ENCODE measurements around the gene ZNF282.
"Not testable (repeated sequence)": the region's sequence is repeated elsewhere in the genome, so short reads cannot be mapped to it uniquely, and the experiment has no call there.

ZNF282 gene

DNA sequence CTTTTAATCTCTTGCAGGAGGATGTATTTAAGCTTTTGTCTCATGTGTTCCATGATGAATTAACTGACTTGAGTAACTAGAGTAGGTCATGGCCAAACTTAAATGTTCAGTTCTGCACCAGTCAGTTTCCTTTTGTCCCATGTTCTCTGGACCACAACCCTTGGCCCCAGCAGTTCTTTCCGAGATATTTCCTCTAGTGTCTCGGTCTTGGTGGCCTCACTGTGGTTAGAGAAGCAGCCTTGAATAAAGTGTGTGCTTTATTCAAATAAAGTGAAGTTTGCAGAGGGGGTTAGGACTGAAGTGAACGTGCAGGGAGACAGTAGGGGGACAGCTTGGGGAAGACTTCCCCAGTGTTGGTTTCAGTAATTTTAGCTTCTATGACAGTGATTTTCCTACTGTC is 53.4 kb downstream of the ZNF282 start:
- CTCF ChIA-PET, result no interaction called here
- Histone ChIP-seq H3K9me3 (ENCODE audit: control insufficient read depth, insufficient read depth, low read depth, low read length) (no peaks in the 10 kb centered on the region), H3K36me3 (ENCODE audit: control insufficient read depth in 2 of 2, insufficient read depth in 1 of 2, low read length in 2 of 2) (peaks cover 3 to 42% of the 10 kb centered on the region in 2 experiments; a peak in 2 of 3 replicates), H3K27ac (ENCODE audit: extremely low read depth, low read depth, low read length) (no peak overlapping the region), H3K4me3 (ENCODE audit: low read depth, low read length) (no peak overlapping the region), H3K4me1 (ENCODE audit: control insufficient read depth, insufficient read depth, low read length) (no peaks in the 10 kb centered on the region)
- POLR2A ChIA-PET, result no interaction called here
- no peak for TF ChIP-seq ZNF621 (tag by site-specific recombination; IDR thresholded peaks at IDR 0.05)
- no peak for TF ChIP-seq ZNF510 (tag by site-specific recombination; IDR thresholded peaks at IDR 0.05; ENCODE audit: insufficient replicate concordance)
- no peak for TF ChIP-seq ZNF274 (IDR thresholded peaks at IDR 0.05; ENCODE audit: low read length)
- no peak for TF ChIP-seq ZNF274 (tag by site-specific recombination; IDR thresholded peaks at IDR 0.05; ENCODE audit: borderline replicate concordance)
- no peak for TF ChIP-seq ZEB2 (tag by site-specific recombination; IDR thresholded peaks at IDR 0.05)
- no peak for TF ChIP-seq ZNF610 (tag by site-specific recombination; IDR thresholded peaks at IDR 0.05; ENCODE audit: borderline replicate concordance)
- TF ChIP-seq ZNF394 (tag by site-specific recombination; IDR thresholded peaks at IDR 0.05; ENCODE audit: borderline replicate concordance), result no peak

DNA sequence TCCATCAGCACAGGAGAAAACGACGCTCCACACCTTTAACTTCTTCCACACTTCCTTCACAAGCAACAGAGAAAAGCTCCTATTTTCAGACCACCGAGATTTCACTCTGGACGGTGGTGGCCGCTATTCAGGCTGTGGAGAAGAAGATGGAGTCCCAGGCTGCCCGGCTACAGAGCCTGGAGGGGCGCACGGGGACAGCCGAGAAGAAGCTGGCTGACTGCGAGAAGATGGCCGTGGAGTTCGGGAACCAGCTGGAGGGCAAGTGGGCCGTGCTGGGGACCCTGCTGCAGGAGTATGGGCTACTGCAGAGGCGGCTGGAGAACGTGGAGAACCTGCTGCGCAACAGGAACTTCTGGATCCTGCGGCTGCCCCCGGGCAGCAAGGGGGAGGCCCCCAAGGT is 54.8 kb downstream of the ZNF282 start:
- H3K4me1 ChIP-seq (ENCODE audit: control insufficient read depth, insufficient read depth, low read length); H3K4me3 ChIP-seq (ENCODE audit: low read depth, low read length); POLR2A ChIA-PET; H3K9me3 ChIP-seq (ENCODE audit: control insufficient read depth, insufficient read depth, low read depth, low read length); H3K27ac ChIP-seq (ENCODE audit: extremely low read depth, low read depth, low read length): not testable (repeated sequence)
- CTCF ChIA-PET, result interaction anchor here (1.4 kb wide), 1 partner anchor 11 kb away, joined by 5 read pairs; no protein-coding TSS in a partner anchor
- H3K36me3 ChIP-seq (ENCODE audit: control insufficient read depth in 2 of 2, insufficient read depth in 1 of 2, low read length in 2 of 2), result peaks cover 3 to 56% of the 10 kb centered on the region in 2 experiments; a peak in 2 of 3 replicates

DNA sequence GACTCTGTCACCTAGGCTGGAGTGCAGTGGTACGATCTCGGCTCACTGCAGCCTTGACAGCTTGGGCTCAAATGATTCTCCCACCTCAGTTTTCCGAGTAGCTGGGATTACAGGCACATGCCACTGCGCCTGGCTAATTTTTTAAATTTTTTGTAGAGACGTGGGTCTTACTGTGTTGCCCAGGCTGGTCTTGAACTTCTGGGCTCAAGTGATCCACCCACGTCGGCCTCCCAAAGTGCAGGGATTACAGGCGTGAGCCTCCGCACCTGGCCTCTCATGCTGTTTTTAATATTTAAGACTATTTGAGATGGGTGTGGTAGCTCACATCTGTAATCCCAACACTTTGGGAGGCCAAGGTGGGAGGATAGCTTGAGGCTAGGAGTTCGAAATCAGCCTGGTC is 56.2 kb downstream of the ZNF282 start:
- POLR2A ChIA-PET, result interaction anchor here (0.7 kb wide), 2 partner anchors 9 to 11 kb away, joined by 3 to 6 read pairs; partner anchors contain the start of gene ZNF783
- CTCF ChIA-PET, result interaction anchor here (0.6 to 0.9 kb wide), 3 partner anchors 10 to 543 kb away, joined by 3 to 4 read pairs (median 4); no protein-coding TSS in a partner anchor
- not testable (repeated sequence) for H3K27ac ChIP-seq (ENCODE audit: extremely low read depth, low read depth, low read length); H3K4me3 ChIP-seq (ENCODE audit: low read depth, low read length); H3K4me1 ChIP-seq (ENCODE audit: control insufficient read depth, insufficient read depth, low read length); H3K9me3 ChIP-seq (ENCODE audit: control insufficient read depth, insufficient read depth, low read depth, low read length)
- peaks cover 3 to 70% of the 10 kb centered on the region in 2 experiments; a peak in 2 of 3 replicates for H3K36me3 ChIP-seq (ENCODE audit: control insufficient read depth in 2 of 2, insufficient read depth in 1 of 2, low read length in 2 of 2)

DNA sequence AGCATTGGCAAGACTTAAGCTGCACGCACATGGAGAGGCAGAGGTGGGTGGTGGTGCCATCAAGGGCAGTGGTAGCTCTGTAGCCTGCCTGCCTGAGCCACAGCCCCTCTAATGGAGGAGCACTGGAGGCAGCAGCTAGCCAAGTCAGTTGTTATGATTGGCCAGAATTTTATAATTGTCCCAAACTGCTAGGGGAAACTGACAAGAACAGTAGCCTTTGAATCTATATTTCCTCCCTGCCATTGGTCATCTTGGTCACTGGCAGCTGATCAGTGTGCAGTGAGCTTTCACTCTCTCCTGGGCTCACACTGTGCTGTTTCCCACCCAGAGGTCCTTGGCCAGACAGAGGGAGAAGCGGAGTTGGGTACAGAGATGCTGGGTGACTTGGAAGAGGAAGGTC is 57.0 kb downstream of the ZNF282 start:
- ChIA-PET POLR2A (no interaction called here), CTCF (interaction anchor here (0.6 to 1.6 kb wide), 3 partner anchors 9 to 63 kb away, joined by 4 to 5 read pairs (median 4); partner anchors contain the start of gene ZNF783)
- Histone ChIP-seq H3K9me3 (ENCODE audit: control insufficient read depth, insufficient read depth, low read depth, low read length) (no peaks in the 10 kb centered on the region), H3K4me1 (ENCODE audit: control insufficient read depth, insufficient read depth, low read length) (no peaks in the 10 kb centered on the region), H3K27ac (ENCODE audit: extremely low read depth, low read depth, low read length) (no peak overlapping the region), H3K4me3 (ENCODE audit: low read depth, low read length) (no peak overlapping the region), H3K36me3 (ENCODE audit: control insufficient read depth in 2 of 2, insufficient read depth in 1 of 2, low read length in 2 of 2) (peaks cover 3 to 76% of the 10 kb centered on the region in 2 experiments; a peak in 2 of 3 replicates)
- TF ChIP-seq ZNF37A (tag by site-specific recombination; IDR thresholded peaks at IDR 0.05) (no peak), ZNF677 (tag by site-specific recombination; IDR thresholded peaks at IDR 0.05) (peak; percentile 94)

DNA sequence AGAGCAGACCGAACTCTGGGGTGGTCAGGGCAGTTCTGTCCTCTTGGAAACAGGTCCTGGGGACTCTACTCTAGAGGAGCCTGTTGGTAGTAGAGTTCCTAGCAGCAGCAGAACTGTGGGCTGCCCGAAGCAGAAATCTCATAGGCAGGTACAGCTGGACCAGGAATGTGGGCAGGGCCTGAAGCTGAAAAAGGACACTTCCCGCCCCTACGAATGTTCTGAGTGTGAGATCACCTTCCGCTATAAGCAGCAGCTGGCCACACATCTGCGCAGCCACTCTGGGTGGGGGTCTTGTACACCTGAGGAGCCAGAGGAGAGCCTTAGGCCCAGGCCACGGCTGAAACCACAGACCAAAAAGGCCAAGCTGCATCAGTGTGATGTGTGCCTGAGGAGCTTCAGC is 58.3 kb downstream of the ZNF282 start:
- Histone ChIP-seq H3K9me3 (ENCODE audit: control insufficient read depth, insufficient read depth, low read depth, low read length) (no peaks in the 10 kb centered on the region), H3K4me3 (ENCODE audit: low read depth, low read length) (no peak overlapping the region), H3K27ac (ENCODE audit: extremely low read depth, low read depth, low read length) (no peak overlapping the region), H3K4me1 (ENCODE audit: control insufficient read depth, insufficient read depth, low read length) (no peaks in the 10 kb centered on the region), H3K36me3 (ENCODE audit: control insufficient read depth in 2 of 2, insufficient read depth in 1 of 2, low read length in 2 of 2) (peaks cover 3 to 72% of the 10 kb centered on the region in 2 experiments; a peak in 2 of 3 replicates)
- POLR2A ChIA-PET, result no interaction called here
- CTCF ChIA-PET, result interaction anchor here (1.6 kb wide), 1 partner anchor 9 kb away, joined by 4 read pairs; the partner anchor contains the start of gene ZNF783
- TF ChIP-seq ZNF629 (tag by site-specific recombination; IDR thresholded peaks at IDR 0.05) (no peak), ZNF558 (tag by site-specific recombination; IDR thresholded peaks at IDR 0.05) (no peak), GLIS1 (tag by site-specific recombination; IDR thresholded peaks at IDR 0.05) (no peak), ZNF239 (tag by site-specific recombination; IDR thresholded peaks at IDR 0.05) (no peak), ZNF140 (tag by site-specific recombination; IDR thresholded peaks at IDR 0.05) (no peak), ZFP3 (tag by site-specific recombination; IDR thresholded peaks at IDR 0.05; ENCODE audit: low read depth) (no peak), ZNF37A (tag by site-specific recombination; IDR thresholded peaks at IDR 0.05) (no peak), ZNF830 (tag by site-specific recombination; IDR thresholded peaks at IDR 0.05; ENCODE audit: low read depth) (no peak), ZNF223 (tag by site-specific recombination; IDR thresholded peaks at IDR 0.05) (no peak), ZNF174 (tag by site-specific recombination; IDR thresholded peaks at IDR 0.05) (no peak), ZNF777 (tag by site-specific recombination; IDR thresholded peaks at IDR 0.05; ENCODE audit: borderline replicate concordance) (no peak), ZNF510 (tag by site-specific recombination; IDR thresholded peaks at IDR 0.05; ENCODE audit: insufficient replicate concordance) (no peak), IKZF3 (tag by site-specific recombination; IDR thresholded peaks at IDR 0.05) (no peak), ZNF2 (tag by site-specific recombination; IDR thresholded peaks at IDR 0.05) (no peak), ZNF530 (tag by site-specific recombination; IDR thresholded peaks at IDR 0.05; ENCODE audit: low read depth) (no peak), ZNF202 (tag by site-specific recombination; IDR thresholded peaks at IDR 0.05; ENCODE audit: borderline replicate concordance) (no peak)
- TF ChIP-seq, protein P1, sequence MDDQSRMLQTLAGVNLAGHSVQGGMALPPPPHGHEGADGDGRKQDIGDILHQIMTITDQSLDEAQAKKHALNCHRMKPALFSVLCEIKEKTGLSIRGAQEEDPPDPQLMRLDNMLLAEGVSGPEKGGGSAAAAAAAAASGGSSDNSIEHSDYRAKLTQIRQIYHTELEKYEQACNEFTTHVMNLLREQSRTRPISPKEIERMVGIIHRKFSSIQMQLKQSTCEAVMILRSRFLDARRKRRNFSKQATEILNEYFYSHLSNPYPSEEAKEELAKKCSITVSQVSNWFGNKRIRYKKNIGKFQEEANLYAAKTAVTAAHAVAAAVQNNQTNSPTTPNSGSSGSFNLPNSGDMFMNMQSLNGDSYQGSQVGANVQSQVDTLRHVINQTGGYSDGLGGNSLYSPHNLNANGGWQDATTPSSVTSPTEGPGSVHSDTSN (CRISPR knock-in tag; IDR thresholded peaks at IDR 0.05), result no peak

Data from HEK293 (cell line).